GM12878 (cell line): Measurements from ENCODE around the gene BMP2. TPM values are rescaled to one million over a fixed set of nuclear protein-coding genes. Genes with fewer than 3 reads are reported as not detected.

Experiments
- ATAC-seq: fragments of 200-7000 bp; cut with Tn5 transposase; 3 replicates; pipeline ENCODE4 v1.9.1; 2020; ENCODE audit warnings: mild to moderate bottlenecking, moderate library complexity
- BruUV-seq: library from RNA; stranded (reverse); fragments of 400-500 nt; replicated peaks from 2 replicates; lab custom pipeline; 2021; lab: Mats Ljungman, UMichigan
- CTCF ChIA-PET: fragments of 300-600 bp; sonication (Branson Sonifier 250); formaldehyde crosslinking; extraction: SDS; loops from one replicate; lab custom pipeline; 2021; ENCODE audit warnings: inconsistent platforms; lab: Yijun Ruan, JAX
- POLR2A ChIA-PET: fragments of 350-600 bp; formaldehyde crosslinking; extraction: SDS; loops from one replicate; lab custom pipeline; 2021; ENCODE audit warnings: inconsistent platforms; lab: Charles Lee
- RAD21 ChIA-PET: fragments of 300-600 bp; sonication (Branson Sonifier 250); formaldehyde crosslinking; loops from one replicate; lab custom pipeline; 2023; ENCODE audit warnings: antibody characterized with exemption; ENCODE audit not compliant: unreplicated experiment; lab: Charles Lee
- SMC1A ChIA-PET: fragments of 300-600 bp; sonication (Branson Sonifier 250); formaldehyde crosslinking; loops from one replicate; lab custom pipeline; 2023; ENCODE audit not compliant: unreplicated experiment, uncharacterized antibody; lab: Charles Lee
- DNase-seq: peaks from one replicate; pipeline ENCODE4 v3.0.0-alpha.2; 2011; ENCODE audit warnings: low read depth, low spot score
- FAIRE-seq: peaks from 3 replicates; lab custom pipeline; 2011; peaks lifted over from hg19 to GRCh38; lab: Jason Lieb, UNC
- H2AFZ ChIP-seq: 2 replicates; pipeline ENCODE4 v1.6.0; 2011; ENCODE audit warnings: low read depth, low read length, control low read depth; ENCODE audit not compliant: control insufficient read depth
- H3K27ac ChIP-seq: 2 replicates; pipeline ENCODE4 v1.5.1; 2011; ENCODE audit warnings: control low read depth; ENCODE audit not compliant: control insufficient read depth, insufficient read depth
- H3K27me3 ChIP-seq, 2 experiments: replicated peaks in 1 of 2; 2 replicates each; pipeline versions ENCODE4 v1.6.0 to v1.6.1; 2011; ENCODE audit warnings: low read length in 1 of 2; ENCODE audit not compliant: control insufficient read depth in 2 of 2, insufficient read depth in 2 of 2
- H3K36me3 ChIP-seq, 2 experiments: 2 replicates each; pipeline ENCODE4 v1.5.1; 2011; ENCODE audit warnings: low read length in 1 of 2; ENCODE audit not compliant: control insufficient read depth in 2 of 2, insufficient read depth in 2 of 2
- H3K4me1 ChIP-seq: 2 replicates; pipeline ENCODE4 v1.6.1; 2011; ENCODE audit warnings: mild to moderate bottlenecking, low read length, moderate library complexity, mixed read lengths; ENCODE audit not compliant: control insufficient read depth, insufficient read depth
- H3K4me2 ChIP-seq: 2 replicates; pipeline ENCODE4 v1.6.0; 2011; ENCODE audit warnings: control low read depth; ENCODE audit not compliant: control insufficient read depth, insufficient read depth
- H3K4me3 ChIP-seq: fragments of 200-600 bp; sonication (generic); 2 replicates; pipeline ENCODE4 v1.5.1; 2016
- H3K79me2 ChIP-seq: 2 replicates; pipeline ENCODE4 v1.6.0; 2011; ENCODE audit warnings: low read length; ENCODE audit not compliant: control insufficient read depth, insufficient read depth
- H3K9ac ChIP-seq: 2 replicates; pipeline ENCODE4 v1.8.0; 2011; ENCODE audit warnings: low read length, control low read depth, mixed read lengths; ENCODE audit not compliant: control insufficient read depth, insufficient read depth
- H3K9me3 ChIP-seq: replicated peaks from 3 replicates; pipeline ENCODE4 v1.5.1; 2011; ENCODE audit warnings: mild to moderate bottlenecking, low read length; ENCODE audit not compliant: control insufficient read depth, insufficient read depth
- H4K20me1 ChIP-seq: 2 replicates; pipeline ENCODE4 v1.6.0; 2011; ENCODE audit not compliant: control insufficient read depth, insufficient read depth
- ATF7 ChIP-seq: fragments of 450-650 bp; IDR thresholded peaks from 2 replicates; pipeline ENCODE4 v1.6.1; 2016; ENCODE audit warnings: low read depth, mild to moderate bottlenecking
- CTCF ChIP-seq, 3 experiments: IDR thresholded peaks in 2 of 3; conservative IDR thresholded peaks in 1 of 3; 2 replicates each; pipeline ENCODE4 v1.5.1; 2011; ENCODE audit warnings: low read depth in 3 of 3, low read length in 3 of 3, mild to moderate bottlenecking in 3 of 3, control low read depth in 2 of 3, moderate library complexity in 2 of 3, inconsistent platforms in 1 of 3, mixed read lengths in 1 of 3; ENCODE audit not compliant: control insufficient read depth in 2 of 3, insufficient read depth in 1 of 3; ENCODE audit errors: extremely low read depth in 1 of 3
- IKZF1 ChIP-seq: fragments of 450-650 bp; conservative IDR thresholded peaks from 2 replicates; pipeline ENCODE4 v1.6.1; 2017; ENCODE audit warnings: antibody characterized with exemption, mild to moderate bottlenecking
- NFYB ChIP-seq: IDR thresholded peaks from 2 replicates; pipeline ENCODE4 v1.6.1; 2011; ENCODE audit warnings: low read depth, mild to moderate bottlenecking, low read length, improper control_type of control experiment, moderate library complexity; ENCODE audit not compliant: insufficient read depth
- NR2C1 ChIP-seq: fragments of 450-650 bp; IDR thresholded peaks from 2 replicates; pipeline ENCODE4 v1.6.1; 2017; ENCODE audit warnings: antibody characterized with exemption, mild to moderate bottlenecking, moderate library complexity
- PBX3 ChIP-seq: IDR thresholded peaks from 2 replicates; pipeline ENCODE4 v1.6.1; 2011; ENCODE audit warnings: mild to moderate bottlenecking, low read depth, low read length, moderate library complexity; ENCODE audit not compliant: insufficient replicate concordance
- PKNOX1 ChIP-seq: fragments of 450-650 bp; IDR thresholded peaks from 2 replicates; pipeline ENCODE4 v1.6.1; 2016; ENCODE audit warnings: mild to moderate bottlenecking
- RAD21 ChIP-seq: IDR thresholded peaks from 2 replicates; pipeline ENCODE4 v1.6.1; 2011; ENCODE audit warnings: mild to moderate bottlenecking, low read depth, low read length, moderate library complexity; ENCODE audit not compliant: insufficient read depth
- RELB ChIP-seq: fragments of 450-650 bp; IDR thresholded peaks from 2 replicates; pipeline ENCODE4 v1.6.1; 2017; ENCODE audit warnings: low read depth, mild to moderate bottlenecking, moderate library complexity
- SMC3 ChIP-seq: IDR thresholded peaks from 2 replicates; pipeline ENCODE4 v1.6.1; 2011; ENCODE audit warnings: low read length, improper control_type of control experiment, borderline replicate concordance
- ZNF217 ChIP-seq: fragments of 450-650 bp; IDR thresholded peaks from 2 replicates; pipeline ENCODE4 v1.6.1; 2017; ENCODE audit warnings: antibody characterized with exemption, mild to moderate bottlenecking
- WGBS: methylation state at CpG from one replicate; pipeline ENCODE4 v1.1.6; 2016; ENCODE audit warnings: low lambda C conversion rate; ENCODE audit not compliant: insufficient replicate concordance, insufficient coverage; ENCODE audit errors: missing lambda C conversion rate; 5-methylcytosine and 5-hydroxymethylcytosine counted together
- in situ Hi-C: fragments of 300-500 bp; cut with MboI; formaldehyde crosslinking; loops from 9 replicates; pipeline ENCODE4 v1.14.3; 2018; ENCODE audit warnings: mixed read lengths
- intact Hi-C: fragments of 100-400 bp; cut with micrococcal nuclease; formaldehyde crosslinking; loops from one replicate; pipeline ENCODE4 v1.14.2; 2022; ENCODE audit not compliant: unreplicated experiment
- polyA plus RNA-seq, 11 experiments: library from polyadenylated mRNA; depleted of rRNA in 4 of 11; unstranded in 6 of 11; stranded (reverse) in 5 of 11; fragments of >200 nt; fragmentation: Nextera tagmentation in 4 of 11; fragmentation: Illumina TruSeq in 1 of 11; extraction: Ambion mirVana in 4 of 11; extraction: Trizol in 1 of 11; gene quantifications; 1 replicate in 1 of 11; 2 replicates in 10 of 11; pipeline versions ENCODE4 v1.2.1 to v1.2.3, GENCODE V29; 2011 to 2016; ENCODE audit warnings: inconsistent platforms in 2 of 11, missing spikeins in 2 of 11, low read depth in 1 of 11
- total RNA-seq, 4 experiments: library from RNA; depleted of rRNA in 3 of 4; stranded (reverse); fragments of >200 nt in 3 of 4; fragmentation: Illumina TruSeq in 1 of 4; extraction: Trizol in 1 of 4; gene quantifications; 2 replicates each; pipeline versions ENCODE4 v1.2.1 to v1.2.3, GENCODE V29; 2013 to 2021

Gene BMP2
- total and polyA plus RNA-seq, 10 of the 15 experiments (the other 5 are each of a cell fraction or from before 2014, with no cell fraction given): 0.35 to 3.2 (median 0.71) TPM

- POLR2A ChIA-PET: interaction anchor here (0.9 to 1.3 kb wide), 5 partner anchors 9 to 256 kb away, joined by 3 to 5 read pairs (median 3); no protein-coding TSS in a partner anchor
- ATAC-seq: peak; percentile 92
- Histone ChIP-seq H3K79me2 (no peaks in the 10 kb centered on the region), H4K20me1 (no peaks in the 10 kb centered on the region), H3K9me3 (no peaks in the 10 kb centered on the region), H2AFZ (no peak overlapping the region), H3K36me3 (no peaks in the 10 kb centered on the region), H3K4me1 (no peaks in the 10 kb centered on the region), H3K27ac (no peak overlapping the region), H3K4me2 (no peak overlapping the region), H3K4me3 (no peak overlapping the region), H3K27me3 (no peaks in the 10 kb centered on the region; a peak in 1 of 4 replicates), H3K9ac (no peak overlapping the region)
- TF ChIP-seq PBX3: peak; percentile 64
- TF ChIP-seq SMC3: peak; percentile 81
- TF ChIP-seq PKNOX1: peak; percentile 87
- no peak for TF ChIP-seq NFYB
- TF ChIP-seq NR2C1: no peak
- no peak for TF ChIP-seq ZNF217
- TF ChIP-seq RAD21: peak; percentile 75
- TF ChIP-seq RELB: peak; percentile 61
- peak; percentile 43 for TF ChIP-seq IKZF1
- peak; percentile 57 to 72 (median 63) for TF ChIP-seq CTCF (IDR thresholded peaks at IDR 0.05 in 2 of 3, conservative IDR thresholded peaks at IDR 0.05 in 1 of 3; ENCODE audit: control insufficient read depth in 2 of 3, extremely low read depth in 1 of 3, insufficient read depth in 1 of 3, low read depth in 3 of 3, low read length in 3 of 3)
- TF ChIP-seq ATF7: 0 out of 2 replicates have a peak, but pooled peaks have one; percentile 12
- intact Hi-C loops: loop anchor here (1.0 to 5.0 kb wide), 7 partner anchors 62 to 1894 kb away; partner anchors contain the start of gene BMP2
- no TSS peak for BruUV-seq
- FAIRE-seq: peak; percentile 47
- DNase-seq: peak; percentile 30
- CTCF ChIA-PET: interaction anchor here (0.6 to 12.1 kb wide), 66 partner anchors 8 to 460 kb away, joined by 3 to 118 read pairs (median 5); no protein-coding TSS in a partner anchor
- RAD21 ChIA-PET: interaction anchor here (0.7 to 5.2 kb wide), 32 partner anchors 7 to 457 kb away, joined by 3 to 33 read pairs (median 6); partner anchors contain the start of gene BMP2
- SMC1A ChIA-PET: interaction anchor here (0.7 to 4.1 kb wide), 49 partner anchors 8 to 457 kb away, joined by 3 to 54 read pairs (median 4); no protein-coding TSS in a partner anchor
- in situ Hi-C loops: loop anchor here (10.0 kb wide), 1 partner anchor 1026 kb away; no protein-coding TSS in a partner anchor
- 0% methylated on average over 1 of the region's 1 CpG for WGBS
Observed at GRCh38 chr20:6828794-6829423, 61.4 kb downstream of the BMP2 start.
